ENCODE results near the gene ITFG1. TPM values are rescaled to one million over a fixed set of nuclear protein-coding genes. Genes with fewer than 3 reads are reported as not detected.
"Not testable (repeated sequence)": the region's sequence is repeated elsewhere in the genome, so short reads cannot be mapped to it uniquely, and the experiment has no call there.

ITFG1 gene
- total RNA-seq, 2 experiments from 2014 or later: 18.0 to 18.5 TPM

DNA sequence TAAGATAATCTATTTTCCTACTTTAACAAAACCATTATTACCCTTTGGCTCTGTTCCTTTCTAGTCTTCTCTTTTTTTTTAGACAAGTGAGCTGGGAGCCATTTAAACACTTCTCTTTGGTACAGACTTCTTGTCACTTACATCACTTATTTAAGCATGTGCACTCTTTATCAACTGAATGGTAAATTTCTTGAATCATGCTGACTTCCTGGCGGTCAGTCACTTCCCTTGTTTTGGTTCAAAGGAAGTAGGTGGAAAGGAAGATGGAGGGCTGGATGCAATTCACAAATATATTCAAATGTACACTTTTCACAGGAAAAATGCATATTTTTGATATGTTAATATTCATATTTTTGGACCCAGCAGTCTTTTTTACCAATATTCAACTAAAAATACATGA is 97.1 kb downstream of the ITFG1 start:
- DNase-seq (no peak), ATAC-seq (ENCODE audit: poor library complexity) (no peak)
- H3K27me3 ChIP-seq (ENCODE audit: control insufficient read depth in 1 of 2, insufficient read depth in 2 of 2, low read length in 2 of 2): no peaks in the 10 kb centered on the region
- CTCF ChIA-PET: no interaction called here
- intact Hi-C loops (cut with DNase I, micrococcal nuclease): no loop called here
- Mint-ChIP-seq H3K4me1 (ENCODE audit: low read depth) (no peaks in the 10 kb centered on the region), H3K27ac (no peak overlapping the region), H3K36me3 (ENCODE audit: low read depth) (peaks cover 71% of the 10 kb centered on the region), H3K4me3 (no peak overlapping the region), H3K27me3 (no peaks in the 10 kb centered on the region), H3K9me3 (no peaks in the 10 kb centered on the region)
- no peak overlapping the region for H3K4me3 ChIP-seq (ENCODE audit: low read length)
- POLR2A ChIA-PET: no interaction called here
- H3K27ac ChIP-seq (ENCODE audit: low read depth in 1 of 2, low read length in 2 of 2): no peak overlapping the region
- H3K36me3 ChIP-seq (ENCODE audit: insufficient read depth, low read length): no peaks in the 10 kb centered on the region
- H3K9me3 ChIP-seq (ENCODE audit: control insufficient read depth in 1 of 2, insufficient read depth in 1 of 2, low read length in 2 of 2): no peaks in the 10 kb centered on the region
- H3K4me1 ChIP-seq (ENCODE audit: insufficient read depth, low read length): no peaks in the 10 kb centered on the region
- TF ChIP-seq, protein P1, sequence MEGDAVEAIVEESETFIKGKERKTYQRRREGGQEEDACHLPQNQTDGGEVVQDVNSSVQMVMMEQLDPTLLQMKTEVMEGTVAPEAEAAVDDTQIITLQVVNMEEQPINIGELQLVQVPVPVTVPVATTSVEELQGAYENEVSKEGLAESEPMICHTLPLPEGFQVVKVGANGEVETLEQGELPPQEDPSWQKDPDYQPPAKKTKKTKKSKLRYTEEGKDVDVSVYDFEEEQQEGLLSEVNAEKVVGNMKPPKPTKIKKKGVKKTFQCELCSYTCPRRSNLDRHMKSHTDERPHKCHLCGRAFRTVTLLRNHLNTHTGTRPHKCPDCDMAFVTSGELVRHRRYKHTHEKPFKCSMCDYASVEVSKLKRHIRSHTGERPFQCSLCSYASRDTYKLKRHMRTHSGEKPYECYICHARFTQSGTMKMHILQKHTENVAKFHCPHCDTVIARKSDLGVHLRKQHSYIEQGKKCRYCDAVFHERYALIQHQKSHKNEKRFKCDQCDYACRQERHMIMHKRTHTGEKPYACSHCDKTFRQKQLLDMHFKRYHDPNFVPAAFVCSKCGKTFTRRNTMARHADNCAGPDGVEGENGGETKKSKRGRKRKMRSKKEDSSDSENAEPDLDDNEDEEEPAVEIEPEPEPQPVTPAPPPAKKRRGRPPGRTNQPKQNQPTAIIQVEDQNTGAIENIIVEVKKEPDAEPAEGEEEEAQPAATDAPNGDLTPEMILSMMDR (IDR thresholded peaks at IDR 0.05): no peak

DNA sequence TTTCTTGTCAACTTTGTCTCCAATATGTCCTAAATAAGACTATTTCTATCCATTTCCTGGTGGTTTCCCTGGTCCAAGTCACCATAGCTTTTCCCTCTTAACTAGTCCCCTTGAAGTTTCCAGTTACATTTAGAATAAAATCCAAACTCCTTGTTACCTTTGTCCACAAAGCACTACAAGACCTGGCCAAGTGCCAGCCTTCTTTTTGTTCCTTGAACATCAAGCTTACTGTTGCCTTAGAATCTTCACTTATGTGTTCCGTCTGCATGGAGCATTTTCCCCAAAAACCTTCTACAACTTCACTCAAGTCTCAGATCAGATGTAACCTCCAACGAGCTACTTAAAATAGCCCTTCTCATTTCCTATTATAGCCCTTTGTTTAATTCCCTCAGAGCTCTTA is 101.4 kb downstream of the ITFG1 start:
- no peak for DNase-seq
- H3K4me3 ChIP-seq (ENCODE audit: low read length): no peak overlapping the region
- no peaks in the 10 kb centered on the region for H3K4me1 Mint-ChIP-seq (ENCODE audit: low read depth)
- no peaks in the 10 kb centered on the region for H3K27me3 Mint-ChIP-seq
- no peak overlapping the region for H3K27ac Mint-ChIP-seq
- peaks cover 63% of the 10 kb centered on the region for H3K36me3 Mint-ChIP-seq (ENCODE audit: low read depth)
- POLR2A ChIA-PET: no interaction called here
- no peak for ATAC-seq (ENCODE audit: poor library complexity)
- TF ChIP-seq, protein P1 (IDR thresholded peaks at IDR 0.05): no peak
- no peaks in the 10 kb centered on the region for H3K9me3 Mint-ChIP-seq
- CTCF ChIA-PET: no interaction called here
- peaks cover 0 to 3% of the 10 kb centered on the region in 2 experiments for H3K9me3 ChIP-seq (ENCODE audit: control insufficient read depth in 1 of 2, insufficient read depth in 1 of 2, low read length in 2 of 2)
- intact Hi-C loops (cut with DNase I, micrococcal nuclease): no loop called here
- H3K4me3 Mint-ChIP-seq: no peak overlapping the region
- no peaks in the 10 kb centered on the region for H3K27me3 ChIP-seq (ENCODE audit: control insufficient read depth in 1 of 2, insufficient read depth in 2 of 2, low read length in 2 of 2)
- peaks cover 3% of the 10 kb centered on the region for H3K36me3 ChIP-seq (ENCODE audit: insufficient read depth, low read length)
- H3K27ac ChIP-seq (ENCODE audit: low read depth in 1 of 2, low read length in 2 of 2): no peak overlapping the region
- H3K4me1 ChIP-seq (ENCODE audit: insufficient read depth, low read length): no peaks in the 10 kb centered on the region

DNA sequence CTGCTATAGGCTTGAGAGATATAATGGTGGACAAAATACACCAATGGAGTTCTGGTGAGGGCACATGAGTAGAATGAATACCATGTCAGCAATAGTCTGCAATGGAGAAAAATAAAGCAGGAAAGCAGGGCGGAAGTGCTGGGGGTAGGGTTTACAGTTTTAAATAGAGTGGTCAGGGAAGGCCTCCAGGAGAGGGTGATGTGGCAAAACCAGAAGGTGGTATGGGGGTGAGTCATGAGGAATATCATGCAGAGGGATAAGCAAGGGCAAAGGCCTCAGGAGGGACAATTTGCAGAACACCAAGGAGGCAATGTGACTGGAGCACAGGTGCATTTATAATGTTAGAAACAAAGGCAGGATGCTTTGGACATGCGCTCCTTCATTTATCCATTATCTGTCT is 102.0 kb downstream of the ITFG1 start:
- H3K27me3 ChIP-seq (ENCODE audit: control insufficient read depth in 1 of 2, insufficient read depth in 2 of 2, low read length in 2 of 2): no peaks in the 10 kb centered on the region
- no peaks in the 10 kb centered on the region for H3K4me1 ChIP-seq (ENCODE audit: insufficient read depth, low read length)
- Mint-ChIP-seq H3K27ac (no peak overlapping the region), H3K4me3 (no peak overlapping the region), H3K9me3 (peaks cover 2% of the 10 kb centered on the region), H3K36me3 (ENCODE audit: low read depth) (peaks cover 63% of the 10 kb centered on the region), H3K27me3 (no peaks in the 10 kb centered on the region), H3K4me1 (ENCODE audit: low read depth) (no peaks in the 10 kb centered on the region)
- ChIA-PET POLR2A (no interaction called here), CTCF (no interaction called here)
- no peak overlapping the region for H3K27ac ChIP-seq (ENCODE audit: low read depth in 1 of 2, low read length in 2 of 2)
- H3K4me3 ChIP-seq (ENCODE audit: low read length): no peak overlapping the region
- no peak for DNase-seq
- peaks cover 3% of the 10 kb centered on the region for H3K36me3 ChIP-seq (ENCODE audit: insufficient read depth, low read length)
- intact Hi-C loops (cut with DNase I, micrococcal nuclease): no loop called here
- no peak for ATAC-seq (ENCODE audit: poor library complexity)
- H3K9me3 ChIP-seq (ENCODE audit: control insufficient read depth in 1 of 2, insufficient read depth in 1 of 2, low read length in 2 of 2): peaks cover 0 to 7% of the 10 kb centered on the region in 2 experiments
- TF ChIP-seq, protein P1 (IDR thresholded peaks at IDR 0.05): no peak

DNA sequence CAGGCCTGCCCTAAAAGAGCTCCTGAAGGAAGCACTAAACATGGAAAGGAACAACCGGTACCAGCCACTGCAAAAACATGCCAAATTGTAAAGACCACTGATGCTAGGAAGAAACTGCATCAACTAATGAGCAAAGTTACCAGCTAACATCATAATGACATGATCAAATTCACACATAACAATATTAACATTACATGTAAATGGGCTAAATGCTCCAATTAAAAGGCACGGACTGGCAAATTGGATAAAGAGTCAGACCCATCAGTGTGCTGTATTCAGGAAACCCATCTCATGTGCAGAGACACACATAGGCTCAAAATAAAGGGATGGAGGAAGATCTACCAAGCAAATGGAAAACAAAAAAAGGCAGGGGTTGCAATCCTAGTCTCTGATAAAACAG is 111.8 kb downstream of the ITFG1 start:
- H3K27ac ChIP-seq (ENCODE audit: low read depth in 1 of 2, low read length in 2 of 2); DNase-seq; H3K36me3 ChIP-seq (ENCODE audit: insufficient read depth, low read length); H3K4me1 ChIP-seq (ENCODE audit: insufficient read depth, low read length); H3K27ac Mint-ChIP-seq; H3K4me3 Mint-ChIP-seq; H3K27me3 Mint-ChIP-seq; H3K4me3 ChIP-seq (ENCODE audit: low read length); CTCF ChIA-PET; H3K4me1 Mint-ChIP-seq (ENCODE audit: low read depth); POLR2A ChIA-PET; ATAC-seq (ENCODE audit: poor library complexity); intact Hi-C loops (cut with DNase I, micrococcal nuclease); H3K27me3 ChIP-seq (ENCODE audit: control insufficient read depth in 1 of 2, insufficient read depth in 2 of 2, low read length in 2 of 2): not testable (repeated sequence)
- peaks cover 0 to 10% of the 10 kb centered on the region in 2 experiments for H3K9me3 ChIP-seq (ENCODE audit: control insufficient read depth in 1 of 2, insufficient read depth in 1 of 2, low read length in 2 of 2)
- Mint-ChIP-seq H3K9me3 (peaks cover 11% of the 10 kb centered on the region), H3K36me3 (ENCODE audit: low read depth) (peaks cover 97% of the 10 kb centered on the region)

DNA sequence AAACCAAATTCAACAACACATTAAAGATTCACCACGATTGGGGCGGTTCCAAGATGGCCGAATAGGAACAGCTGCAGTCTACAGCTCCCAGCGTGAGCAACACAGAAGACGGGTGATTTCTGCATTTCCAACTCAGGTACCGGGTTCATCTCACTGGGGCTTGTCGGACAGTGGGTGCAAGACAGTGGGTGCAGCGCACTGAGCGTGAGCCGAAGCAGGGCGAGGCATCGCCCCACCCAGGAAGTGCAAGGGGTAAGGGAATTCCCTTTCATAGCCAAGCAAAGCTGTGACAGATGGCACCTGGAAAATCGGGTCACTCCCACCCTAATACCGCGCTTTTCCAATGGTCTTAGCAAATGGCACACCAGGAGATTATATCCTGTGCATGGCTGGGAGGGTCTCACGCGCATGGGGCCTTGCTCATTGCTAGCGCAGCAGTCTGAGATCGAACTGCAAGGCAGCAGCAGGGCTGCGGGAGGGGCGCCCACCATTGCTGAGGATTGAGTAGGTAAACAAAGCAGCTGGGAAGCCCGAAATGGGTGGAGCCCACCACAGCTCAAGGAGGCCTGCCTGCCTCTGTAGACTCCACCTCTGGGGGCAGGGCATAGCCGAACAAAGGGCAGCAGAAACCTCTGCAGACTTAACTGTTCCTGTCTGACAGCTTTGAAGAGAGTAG is 113.7 kb downstream of the ITFG1 start:
- H3K4me3 Mint-ChIP-seq; DNase-seq; H3K4me1 ChIP-seq (ENCODE audit: insufficient read depth, low read length); H3K9me3 Mint-ChIP-seq; H3K27me3 ChIP-seq (ENCODE audit: control insufficient read depth in 1 of 2, insufficient read depth in 2 of 2, low read length in 2 of 2); POLR2A ChIA-PET; intact Hi-C loops (cut with DNase I, micrococcal nuclease); H3K36me3 ChIP-seq (ENCODE audit: insufficient read depth, low read length); CTCF ChIA-PET; H3K27ac Mint-ChIP-seq; H3K4me3 ChIP-seq (ENCODE audit: low read length); H3K27ac ChIP-seq (ENCODE audit: low read depth in 1 of 2, low read length in 2 of 2); ATAC-seq (ENCODE audit: poor library complexity); H3K4me1 Mint-ChIP-seq (ENCODE audit: low read depth); H3K27me3 Mint-ChIP-seq: not testable (repeated sequence)
- peaks cover 0 to 10% of the 10 kb centered on the region in 2 experiments for H3K9me3 ChIP-seq (ENCODE audit: control insufficient read depth in 1 of 2, insufficient read depth in 1 of 2, low read length in 2 of 2)
- peaks cover 93% of the 10 kb centered on the region for H3K36me3 Mint-ChIP-seq (ENCODE audit: low read depth)

Data from CD4-positive, alpha-beta T cell (primary cell).